GM12801 (cell line): ENCODE measurements around the gene PHF2.

Source experiments
- TF ChIP-seq, protein P1 (sequence below): IDR thresholded peaks from one replicate; pipeline ENCODE4 v1.5.1; 2011; ENCODE audit warnings: control low read depth; ENCODE audit not compliant: insufficient read length; ENCODE audit errors: extremely low read depth

The PHF2 gene

DNA sequence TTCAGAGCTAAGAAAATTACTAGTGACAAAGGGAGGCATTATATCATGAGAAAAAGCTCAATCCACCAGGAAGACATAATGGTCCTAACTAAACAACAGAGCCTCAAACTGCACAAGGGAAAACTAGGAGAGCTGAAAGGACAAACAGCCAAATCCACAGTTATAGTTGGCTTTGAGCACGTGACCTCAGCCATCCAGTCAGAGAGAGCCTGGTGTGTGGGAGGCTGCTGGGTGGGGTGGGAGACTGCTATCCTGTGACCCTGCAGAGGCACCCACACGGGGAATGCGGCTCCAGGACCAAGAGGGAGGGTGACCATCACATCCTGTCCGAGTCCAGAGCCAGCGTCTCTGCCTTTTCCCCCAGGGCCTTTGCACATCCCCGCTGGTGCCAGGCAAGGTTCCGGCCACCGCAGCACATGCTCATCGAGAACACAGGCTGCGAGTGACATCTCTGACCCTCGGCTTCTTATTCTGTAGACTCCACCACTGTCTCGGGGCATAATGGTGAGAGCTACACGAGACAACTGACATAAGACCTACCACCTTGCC is 145.1 kb downstream of the PHF2 start:
- TF ChIP-seq, protein P1, sequence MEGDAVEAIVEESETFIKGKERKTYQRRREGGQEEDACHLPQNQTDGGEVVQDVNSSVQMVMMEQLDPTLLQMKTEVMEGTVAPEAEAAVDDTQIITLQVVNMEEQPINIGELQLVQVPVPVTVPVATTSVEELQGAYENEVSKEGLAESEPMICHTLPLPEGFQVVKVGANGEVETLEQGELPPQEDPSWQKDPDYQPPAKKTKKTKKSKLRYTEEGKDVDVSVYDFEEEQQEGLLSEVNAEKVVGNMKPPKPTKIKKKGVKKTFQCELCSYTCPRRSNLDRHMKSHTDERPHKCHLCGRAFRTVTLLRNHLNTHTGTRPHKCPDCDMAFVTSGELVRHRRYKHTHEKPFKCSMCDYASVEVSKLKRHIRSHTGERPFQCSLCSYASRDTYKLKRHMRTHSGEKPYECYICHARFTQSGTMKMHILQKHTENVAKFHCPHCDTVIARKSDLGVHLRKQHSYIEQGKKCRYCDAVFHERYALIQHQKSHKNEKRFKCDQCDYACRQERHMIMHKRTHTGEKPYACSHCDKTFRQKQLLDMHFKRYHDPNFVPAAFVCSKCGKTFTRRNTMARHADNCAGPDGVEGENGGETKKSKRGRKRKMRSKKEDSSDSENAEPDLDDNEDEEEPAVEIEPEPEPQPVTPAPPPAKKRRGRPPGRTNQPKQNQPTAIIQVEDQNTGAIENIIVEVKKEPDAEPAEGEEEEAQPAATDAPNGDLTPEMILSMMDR, result no peak

DNA sequence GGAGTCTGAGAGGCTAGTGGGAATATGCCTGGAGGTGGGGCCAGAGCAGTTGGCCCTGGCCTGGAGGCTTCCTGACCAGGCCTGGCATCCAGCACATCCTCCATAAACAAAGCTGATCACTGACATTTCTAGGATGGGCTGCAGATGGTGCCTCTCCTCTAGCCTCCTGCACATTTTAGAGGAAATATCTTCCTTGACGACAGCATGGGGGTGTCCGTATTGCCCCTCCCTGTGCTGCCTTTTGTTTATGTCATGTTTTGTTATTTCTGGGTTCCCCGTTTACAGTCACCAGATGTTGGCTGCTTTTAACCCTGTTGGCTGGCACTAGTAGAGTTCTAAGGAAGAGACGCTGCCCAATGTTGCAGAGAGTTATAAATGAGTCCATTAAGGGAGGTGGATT is 148.5 kb downstream of the PHF2 start:
- TF ChIP-seq, protein P1, result no peak

DNA sequence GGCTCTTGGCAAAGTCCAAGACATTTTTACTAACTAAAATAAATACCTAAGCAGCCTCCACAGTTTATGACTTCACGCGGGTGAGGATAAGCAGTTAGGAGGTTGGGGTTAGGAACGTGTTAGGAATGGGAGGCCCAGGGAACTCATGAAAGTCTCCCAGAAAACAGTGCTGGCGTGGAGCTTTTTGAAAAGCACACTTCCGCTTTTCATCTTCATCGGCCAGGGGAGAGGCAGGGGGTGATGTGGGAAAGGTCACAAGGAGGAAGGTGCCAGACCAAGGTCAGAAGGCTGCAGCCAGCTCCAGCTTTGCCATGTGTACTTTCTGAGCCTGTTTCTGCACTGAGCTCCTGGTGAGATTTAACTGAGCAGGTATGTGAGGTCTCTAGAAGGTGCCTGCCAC is 149.0 kb downstream of the PHF2 start:
- TF ChIP-seq, protein P1, result no peak

DNA sequence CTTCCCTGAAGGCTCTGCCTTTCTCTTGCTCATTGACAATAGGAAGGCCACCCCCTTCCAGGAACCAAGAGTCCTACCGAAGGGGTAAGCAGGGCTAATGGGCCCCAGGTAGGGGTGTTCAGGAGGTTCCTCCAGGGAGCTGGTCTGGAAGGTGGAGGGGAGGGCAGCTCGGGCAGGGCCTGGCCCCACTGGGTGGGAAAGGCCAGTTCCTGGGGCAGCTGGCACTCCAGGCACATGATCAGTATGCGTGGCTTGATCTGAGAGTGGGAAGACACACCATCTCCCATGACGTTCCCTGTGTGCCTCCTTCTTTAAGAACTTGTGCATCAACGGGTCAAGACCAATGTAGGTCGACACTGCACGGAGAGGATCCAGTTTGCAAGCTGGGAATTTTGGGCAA is 149.8 kb downstream of the PHF2 start:
- TF ChIP-seq, protein P1, result no peak
